ENCODE measurements around the gene CDKL5.

Gene CDKL5

DNA sequence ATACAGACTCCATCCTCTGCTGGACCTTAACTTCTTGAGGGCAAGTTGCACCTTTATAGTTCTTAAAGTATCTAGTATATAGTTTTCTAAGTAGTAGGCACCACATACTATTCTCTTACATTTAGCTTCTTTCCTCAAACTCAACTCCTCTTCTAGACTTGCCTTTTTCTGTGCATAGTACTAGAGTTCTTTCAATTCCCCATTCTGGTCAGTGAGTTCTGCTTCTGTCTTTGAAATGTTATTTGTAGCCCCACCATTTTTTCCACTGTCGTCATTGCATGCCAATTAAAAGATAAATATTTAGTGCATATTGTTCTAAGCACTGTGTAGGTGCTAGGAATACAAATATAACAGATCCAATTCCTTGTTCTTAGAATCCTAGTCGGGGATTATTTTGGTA, 31.6 kb downstream of the CDKL5 start:
- DNase-seq (ENCODE audit: low read depth in 2 of 2) = no peak

GRCh38 chrX:18461431-18461830, 36.0 kb downstream of the CDKL5 start:
- no peak for DNase-seq (ENCODE audit: low read depth in 2 of 2)

DNA sequence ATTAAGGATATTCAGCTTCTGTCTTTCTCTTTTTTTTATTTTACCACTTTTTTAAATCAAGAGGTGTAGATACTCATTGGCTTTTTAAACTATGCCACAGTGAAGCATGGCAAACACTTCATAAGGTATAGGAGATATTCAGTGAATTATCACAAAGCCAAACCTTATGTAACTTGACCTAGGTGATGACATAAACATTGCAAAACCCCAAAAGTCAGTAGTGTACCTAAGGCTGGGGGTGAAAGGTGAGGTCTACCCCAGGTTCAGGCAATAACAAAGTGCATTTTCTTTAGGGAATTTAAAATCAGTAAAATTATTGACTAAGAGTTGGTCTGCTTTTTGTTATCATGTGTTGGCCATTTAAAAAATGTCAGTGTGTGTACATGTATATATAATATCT, 39.1 kb downstream of the CDKL5 start:
- DNase-seq (ENCODE audit: low read depth in 2 of 2) = no peak

DNA sequence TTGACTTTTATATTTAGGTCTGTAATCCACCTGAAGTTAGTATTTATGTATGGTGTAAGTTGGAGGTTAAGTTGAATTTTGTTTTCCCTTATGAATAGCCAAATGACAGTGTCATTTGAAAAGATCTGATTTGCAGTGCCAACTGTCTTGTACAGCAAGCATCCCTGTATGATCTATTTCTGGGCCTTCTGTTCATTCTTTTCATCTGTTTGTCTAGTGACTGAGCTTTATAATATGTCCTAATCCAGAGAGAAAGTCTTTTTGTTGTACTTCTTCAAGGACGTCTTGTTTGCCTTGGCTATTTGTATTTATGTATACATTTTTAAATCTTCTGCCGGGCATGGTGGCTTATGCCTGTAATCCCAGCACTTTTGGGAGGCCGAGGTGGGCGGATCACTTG, 39.6 kb downstream of the CDKL5 start:
- no peak for DNase-seq (ENCODE audit: low read depth in 2 of 2)

- DNase-seq (ENCODE audit: low read depth in 2 of 2) = no peak
These were observed 43.2 kb downstream of the CDKL5 start for GRCh38 chrX:18468599-18468998.

DNA sequence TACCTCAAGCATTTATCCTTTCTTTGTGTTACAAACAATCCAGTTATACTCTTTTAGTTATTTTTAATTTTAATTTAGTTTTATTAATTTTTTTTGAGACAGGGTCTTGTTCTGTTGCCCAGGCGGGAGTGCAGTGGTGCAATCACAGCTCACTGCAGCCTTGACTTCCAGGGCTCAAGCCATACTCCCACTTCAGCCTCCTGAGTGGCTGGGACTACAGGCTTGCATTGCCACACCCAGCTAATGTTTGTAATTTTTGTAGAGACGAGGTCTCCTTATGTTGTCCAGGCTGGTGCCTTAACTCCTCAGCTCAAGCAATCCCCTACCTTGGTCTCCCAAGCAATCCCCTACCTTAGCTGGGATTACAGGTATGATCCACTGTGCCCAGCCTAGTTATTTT, 45.9 kb downstream of the CDKL5 start:
- DNase-seq (ENCODE audit: low read depth in 2 of 2) = no peak

GRCh38 chrX:18490806-18491555, 65.6 kb downstream of the CDKL5 start:
- no peak for DNase-seq (ENCODE audit: low read depth in 2 of 2)

DNA sequence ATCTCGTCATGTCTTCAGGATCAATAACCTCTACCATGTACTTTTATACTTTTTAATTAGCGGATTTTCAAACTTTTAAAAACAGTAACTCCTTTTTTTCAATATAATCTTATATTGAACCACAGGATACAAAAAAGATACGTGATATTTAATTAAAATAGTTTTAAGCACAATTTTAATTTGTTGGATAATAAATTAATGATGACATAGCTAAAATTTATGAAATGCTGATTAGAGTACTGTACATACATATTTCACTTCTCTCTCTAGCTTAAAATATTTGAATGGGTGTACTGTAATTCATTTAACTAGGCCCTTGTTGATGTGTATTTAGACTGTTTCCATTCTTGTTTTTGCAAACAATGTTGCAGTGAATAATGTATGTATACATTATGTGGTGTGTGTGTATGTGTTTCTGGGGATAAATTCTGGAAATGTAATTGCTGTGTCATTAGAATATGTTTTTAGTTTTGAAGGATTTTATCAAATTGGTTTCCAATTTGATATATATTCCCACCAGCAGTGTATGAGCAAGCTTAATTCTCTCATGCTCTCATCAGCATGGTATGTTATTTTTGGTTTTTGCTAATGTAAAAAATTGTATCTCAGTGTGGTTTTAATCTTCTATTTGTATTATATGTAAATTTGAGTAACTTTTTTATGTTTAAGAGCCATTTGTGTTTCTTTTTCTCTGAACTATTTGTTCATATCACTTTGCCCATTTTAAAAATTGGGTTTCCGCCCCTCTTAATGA, 66.4 kb downstream of the CDKL5 start:
- peak in 1 of 2 experiments; percentile 2 for DNase-seq (ENCODE audit: low read depth in 2 of 2)

GRCh38 chrX:18534949-18535348, 109.5 kb downstream of the CDKL5 start:
- DNase-seq (ENCODE audit: low read depth in 2 of 2) = no peak

DNA sequence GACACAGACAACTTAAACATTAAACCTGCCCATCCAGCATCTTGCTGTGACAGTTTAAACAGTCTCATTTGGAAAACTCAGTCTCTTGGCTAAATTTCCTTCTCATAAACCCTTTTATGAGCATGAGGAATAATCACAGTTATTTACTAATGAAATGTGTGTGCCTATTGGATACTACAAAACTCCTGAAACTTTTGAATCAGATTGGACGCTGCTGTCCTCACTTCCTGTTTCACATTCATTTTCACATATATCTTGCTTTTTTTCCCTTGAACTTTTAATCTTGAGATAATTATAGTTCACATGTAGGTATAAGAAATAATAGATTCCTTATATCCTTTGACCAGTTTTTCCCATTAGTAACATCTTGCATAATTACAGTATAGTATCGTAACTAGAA, 111.7 kb downstream of the CDKL5 start:
- DNase-seq (ENCODE audit: low read depth in 2 of 2) = no peak

DNA sequence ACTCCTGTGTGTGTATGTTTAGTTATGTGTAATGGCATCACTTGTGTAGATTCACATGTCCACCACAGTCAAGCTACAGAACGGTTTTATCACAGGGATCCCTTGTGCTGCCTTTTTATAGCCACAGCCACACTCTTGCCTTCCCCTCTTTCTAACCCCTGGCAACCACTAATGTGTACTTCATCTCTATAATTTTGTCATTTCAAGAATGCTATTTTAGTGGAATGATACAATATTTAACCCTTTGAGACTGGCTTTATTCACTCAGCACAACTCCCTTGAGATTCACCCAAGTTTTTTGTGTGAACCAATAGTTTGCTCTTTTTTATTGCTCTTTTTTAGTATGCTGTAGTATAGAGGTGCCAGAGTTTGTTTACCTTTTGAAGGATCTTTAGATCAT, 112.1 kb downstream of the CDKL5 start:
- no peak for DNase-seq (ENCODE audit: low read depth in 2 of 2)

- no peak for DNase-seq (ENCODE audit: low read depth in 2 of 2)
These were observed 116.7 kb downstream of the CDKL5 start for GRCh38 chrX:18542131-18542530.

- no peak for DNase-seq (ENCODE audit: low read depth in 2 of 2)
These were observed 117.5 kb downstream of the CDKL5 start for GRCh38 chrX:18542905-18543304.

DNA sequence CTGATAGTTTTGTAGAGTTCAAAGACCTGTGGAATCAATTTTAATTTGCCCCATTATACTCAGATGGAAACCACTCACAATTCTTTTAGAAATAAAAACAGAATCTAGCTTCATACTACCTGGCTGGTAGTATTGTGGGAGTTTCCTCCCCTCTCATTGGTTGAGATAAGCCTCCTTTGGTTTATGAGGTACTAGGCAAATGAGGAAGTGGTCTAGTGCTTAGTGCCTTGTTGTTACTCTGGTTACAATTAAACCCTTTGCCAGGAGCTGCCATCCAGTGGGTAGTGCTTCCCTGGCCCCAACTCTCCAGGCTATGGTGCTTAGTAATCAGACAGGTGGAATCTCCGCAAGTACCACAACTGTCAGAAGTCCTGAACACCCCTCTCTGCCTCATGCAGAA, 118.3 kb downstream of the CDKL5 start:
- DNase-seq (ENCODE audit: low read depth in 2 of 2) = no peak

GRCh38 chrX:18545771-18546170, 120.4 kb downstream of the CDKL5 start:
- no peak for DNase-seq (ENCODE audit: low read depth in 2 of 2)

DNA sequence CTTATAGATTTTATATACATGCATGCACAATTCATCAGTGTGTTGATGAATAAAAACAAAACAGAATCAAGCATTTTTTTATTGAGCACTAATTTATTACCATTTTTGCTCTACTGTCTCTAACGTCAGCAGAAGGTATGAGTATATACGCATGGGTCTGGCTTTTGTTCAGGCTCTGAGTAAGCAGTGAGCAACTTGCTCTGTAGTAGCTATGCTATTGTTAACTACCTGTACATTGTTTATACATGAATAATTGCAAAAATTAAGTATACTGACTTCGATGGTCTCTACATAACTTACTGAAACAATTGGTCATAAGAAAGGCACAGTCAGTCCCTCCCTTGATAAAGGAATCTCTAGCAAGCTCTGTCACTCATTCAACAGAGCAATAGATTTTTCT, 123.6 kb downstream of the CDKL5 start:
- no peak for DNase-seq (ENCODE audit: low read depth in 2 of 2)

DNA sequence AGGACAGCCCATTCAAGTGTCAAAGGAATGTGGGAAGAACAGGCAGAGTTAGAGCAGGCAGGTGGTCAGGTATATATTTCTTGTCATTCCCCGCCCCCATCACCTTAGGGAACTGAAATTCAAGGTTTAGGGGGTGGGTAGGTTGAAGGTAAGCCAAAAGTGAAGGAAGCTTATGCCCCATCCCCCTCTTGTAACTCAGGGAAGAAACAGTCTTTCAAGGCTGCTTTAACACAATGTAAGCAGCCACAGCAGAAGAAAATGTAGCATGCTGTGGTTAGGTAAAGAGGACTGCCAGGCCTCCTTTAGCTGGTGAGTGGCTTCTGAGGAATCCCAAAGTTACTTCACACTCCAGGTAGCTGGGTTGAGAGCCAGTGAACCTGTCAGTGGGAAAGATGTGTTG, 124.2 kb downstream of the CDKL5 start:
- no peak for DNase-seq (ENCODE audit: low read depth in 2 of 2)

DNA sequence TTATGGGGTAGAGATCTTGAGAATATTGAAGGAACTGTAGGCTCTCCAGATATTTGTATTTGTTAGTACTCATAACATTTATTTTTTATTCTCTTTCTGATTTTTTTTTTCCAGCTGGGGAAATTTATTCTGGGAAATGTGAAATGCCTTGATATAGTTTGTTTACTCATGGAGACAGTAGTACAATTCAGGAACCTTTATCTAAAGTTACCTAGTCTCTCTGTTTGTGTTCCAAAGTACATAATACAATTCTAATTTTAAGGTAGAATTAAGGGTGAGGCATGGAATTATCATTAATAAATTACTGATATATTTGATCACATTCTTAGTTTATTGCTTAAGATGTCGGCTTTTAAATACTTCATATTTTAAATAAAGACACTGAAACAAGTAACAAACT, 132.5 kb downstream of the CDKL5 start:
- DNase-seq (ENCODE audit: low read depth in 2 of 2) = no peak

DNA sequence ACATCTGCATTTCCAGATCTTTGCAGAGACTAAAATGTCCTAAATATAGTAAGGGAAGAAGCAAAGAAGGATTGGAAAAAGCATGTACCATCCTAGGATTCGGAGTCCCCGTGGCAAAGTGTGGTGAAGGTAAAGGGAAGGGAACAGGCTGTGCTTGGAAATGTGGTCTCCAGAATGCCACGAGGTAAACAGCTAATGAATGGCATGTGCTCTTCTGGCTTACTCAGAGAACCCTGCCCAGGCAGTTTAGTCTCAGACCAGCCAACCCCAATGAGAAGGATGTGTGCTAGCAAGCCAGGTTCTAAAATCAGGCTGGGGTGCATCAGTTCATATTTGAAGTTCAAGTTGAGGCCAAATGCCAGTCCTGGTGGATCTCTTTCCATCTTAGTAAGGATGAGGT, 133.4 kb downstream of the CDKL5 start:
- DNase-seq (ENCODE audit: low read depth in 2 of 2) = no peak

DNA sequence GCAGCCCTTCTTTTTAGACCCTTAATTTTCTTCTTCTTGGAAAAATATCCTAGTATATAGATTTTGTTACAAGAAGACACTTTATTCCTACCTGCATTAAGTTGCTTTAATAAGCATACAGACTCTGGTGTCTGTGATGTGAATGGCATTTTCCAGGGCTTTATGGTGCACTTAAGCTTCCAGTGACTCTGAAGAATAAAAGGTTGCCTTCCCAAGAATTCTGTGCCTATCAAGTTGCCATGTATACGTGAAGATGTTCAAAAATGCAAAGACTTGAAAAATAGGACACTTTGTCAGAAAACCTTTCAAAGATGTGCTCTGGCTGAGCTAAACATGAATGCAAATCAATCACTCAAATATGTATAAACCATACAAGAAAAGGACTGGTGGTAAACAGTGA, 135.6 kb downstream of the CDKL5 start:
- DNase-seq (ENCODE audit: low read depth in 2 of 2) = no peak

GRCh38 chrX:18565727-18566126, 140.3 kb downstream of the CDKL5 start:
- no peak for DNase-seq (ENCODE audit: low read depth in 2 of 2)

DNA sequence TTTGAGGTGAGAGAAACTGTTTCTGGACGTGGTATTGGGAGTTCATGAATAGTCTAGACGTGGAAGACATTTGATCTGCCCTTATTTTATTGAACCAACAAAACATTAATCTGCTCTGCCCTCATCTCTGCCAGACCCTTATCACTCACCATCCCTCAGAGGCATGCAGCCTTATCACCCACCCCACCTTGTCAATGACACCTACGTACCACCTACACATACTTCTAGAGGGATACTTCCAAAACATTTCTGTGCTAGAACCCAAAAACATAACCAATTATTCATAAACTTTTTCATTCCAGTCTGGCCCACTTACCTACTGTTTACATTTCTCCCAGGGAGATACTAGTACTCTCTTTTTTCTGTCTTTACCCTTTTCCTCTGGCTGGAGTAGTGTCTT, 141.3 kb downstream of the CDKL5 start:
- DNase-seq (ENCODE audit: low read depth in 2 of 2) = no peak

DNA sequence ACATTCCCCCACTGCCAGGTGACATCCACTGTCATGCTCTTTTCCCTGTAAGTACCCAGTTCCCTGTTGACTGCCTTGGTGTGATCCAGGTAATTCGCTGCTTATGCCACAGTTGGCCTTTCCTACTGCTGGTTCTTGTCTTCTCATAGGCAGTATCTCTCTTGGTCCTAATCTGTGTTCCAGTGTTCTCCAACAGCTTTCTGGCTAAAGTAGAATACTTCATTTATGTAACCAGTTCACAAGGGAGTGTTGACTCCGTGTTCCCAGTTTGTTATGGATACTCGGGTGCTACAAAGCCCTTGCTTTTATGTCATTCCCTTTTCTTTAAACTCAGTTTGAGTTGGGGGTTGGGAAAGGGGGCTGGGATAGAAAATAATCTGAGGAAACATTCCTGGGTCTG, 148.1 kb downstream of the CDKL5 start:
- DNase-seq (ENCODE audit: low read depth in 2 of 2) = no peak

GRCh38 chrX:18574591-18574990, 149.2 kb downstream of the CDKL5 start:
- DNase-seq (ENCODE audit: low read depth in 2 of 2) = no peak

Measured in fibroblast of skin of left biceps (primary cell).